RWPE1 (cell line): ENCODE data around the gene ACTR5.
A peak's percentile ranks its signal among the peaks of the same experiment; 100 is the strongest.

Source experiments
- CTCF ChIA-PET: fragments of 350-600 bp; sonication (Branson Sonifier 250); formaldehyde crosslinking; extraction: SDS; loops from one replicate; lab custom pipeline; 2021; lab: Yijun Ruan, JAX
- POLR2A ChIA-PET: fragments of 400-600 bp; formaldehyde crosslinking; extraction: SDS; loops from one replicate; lab custom pipeline; 2020; ENCODE audit warnings: antibody characterized with exemption; ENCODE audit not compliant: low non-redundant PET; lab: Yijun Ruan, JAX
- DNase-seq: peaks from one replicate; pipeline ENCODE4 v3.0.0; 2012; ENCODE audit warnings: low spot score
- H3K27ac ChIP-seq: fragments of 450-650 bp; 2 replicates; pipeline ENCODE4 v1.5.1; 2017
- CTCF ChIP-seq: fragments of 450-650 bp; conservative IDR thresholded peaks from 2 replicates; pipeline ENCODE4 v1.5.1; 2017; ENCODE audit warnings: low read depth, mild to moderate bottlenecking

ACTR5 gene

GRCh38 chr20:38759106-38759505 is 10.8 kb downstream of the ACTR5 start:
- POLR2A ChIA-PET: no interaction called here
- CTCF ChIA-PET: interaction anchor here (0.6 to 1.1 kb wide), 3 partner anchors 45 to 126 kb away, joined by 3 to 4 read pairs (median 4); no protein-coding TSS in a partner anchor
- H3K27ac ChIP-seq: no peak overlapping the region
- TF ChIP-seq CTCF: no peak
- DNase-seq: no peak

- ChIA-PET CTCF (interaction anchor here (0.6 to 1.2 kb wide), 5 partner anchors 10 to 1046 kb away, joined by 3 to 8 read pairs (median 4); no protein-coding TSS in a partner anchor), POLR2A (no interaction called here)
- TF ChIP-seq CTCF: no peak
- no peak for DNase-seq
- no peak overlapping the region for H3K27ac ChIP-seq
These were observed 12.7 kb downstream of the ACTR5 start for GRCh38 chr20:38760978-38761377.

DNA sequence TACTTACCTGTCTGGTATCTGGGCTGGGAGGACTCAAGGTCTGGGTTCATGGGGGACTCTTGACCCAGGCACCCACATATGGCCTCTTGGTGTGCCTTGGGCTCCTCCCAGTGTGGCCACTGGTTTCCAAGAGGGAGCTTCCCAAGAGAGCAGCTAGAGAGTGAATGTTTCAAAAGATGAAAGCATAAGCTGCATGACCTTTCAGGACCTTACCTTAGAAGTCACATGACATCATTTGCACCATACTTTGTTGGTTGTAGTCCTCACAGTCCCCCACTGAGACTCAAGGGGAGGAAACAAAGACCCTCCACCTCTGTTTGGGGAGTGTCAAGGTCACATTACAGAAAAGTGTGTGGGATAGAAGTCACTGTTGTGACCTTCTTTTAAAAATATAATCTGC is 13.9 kb downstream of the ACTR5 start:
- ChIA-PET CTCF (no interaction called here), POLR2A (no interaction called here)
- H3K27ac ChIP-seq: no peak overlapping the region
- TF ChIP-seq CTCF: no peak
- DNase-seq: no peak

DNA sequence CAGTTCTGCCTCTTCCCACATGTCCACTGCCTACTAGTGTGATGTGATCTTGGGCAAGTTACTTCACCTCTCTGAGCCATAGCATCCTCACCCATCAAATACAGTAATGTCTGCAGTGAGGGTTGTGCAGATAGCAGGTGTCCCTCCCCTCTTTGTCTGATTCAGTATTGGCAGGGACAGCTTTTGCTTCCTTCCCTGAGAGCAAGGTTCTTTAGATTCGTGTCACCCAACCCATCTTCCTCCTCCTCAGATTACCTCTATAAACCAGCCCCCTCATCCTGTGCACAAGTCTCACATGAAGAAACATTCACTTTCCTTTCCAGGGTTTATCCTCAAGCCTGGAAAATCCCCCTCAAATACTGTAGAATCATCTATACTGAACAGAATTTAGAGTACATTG is 15.4 kb downstream of the ACTR5 start:
- H3K27ac ChIP-seq: no peak overlapping the region
- DNase-seq: no peak
- no peak for TF ChIP-seq CTCF
- ChIA-PET CTCF (no interaction called here), POLR2A (no interaction called here)

DNA sequence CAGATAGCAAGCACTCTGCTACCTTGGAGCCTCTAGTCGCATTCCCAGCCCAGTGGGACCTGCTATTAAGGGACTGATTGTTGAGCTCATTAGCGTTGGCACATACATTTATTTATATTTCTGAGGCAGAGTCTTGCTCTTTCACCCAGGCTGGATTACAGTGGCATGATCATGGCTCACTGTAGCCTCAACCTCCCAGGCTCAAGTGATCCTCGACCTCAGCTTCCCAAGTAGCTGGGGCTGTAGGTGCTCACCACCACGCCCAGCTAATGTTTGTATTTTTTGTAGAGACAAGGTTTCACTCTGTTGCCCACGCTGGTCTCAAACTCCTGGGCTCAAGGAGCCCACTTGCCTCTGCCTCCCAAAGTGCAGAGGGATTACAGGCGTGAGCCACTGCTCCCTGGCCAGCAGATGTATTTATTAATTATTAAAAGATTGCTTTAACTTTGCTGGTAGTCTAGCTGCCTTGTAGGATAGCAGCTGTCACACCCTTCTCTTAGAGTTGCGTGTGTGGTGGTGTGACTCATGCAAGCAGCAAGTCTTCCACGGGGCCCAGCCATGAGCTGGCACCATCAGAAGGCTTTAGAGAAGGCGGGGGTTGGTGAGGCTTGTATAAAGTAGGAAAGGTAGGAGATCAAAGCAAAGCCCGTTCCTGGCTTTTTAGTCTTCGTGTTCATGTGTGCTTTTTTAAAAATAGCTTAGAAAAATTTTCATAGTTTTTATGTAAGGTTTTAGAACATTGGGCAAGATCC is 16.5 kb downstream of the ACTR5 start:
- peak overlapping the region; percentile 68 for H3K27ac ChIP-seq
- DNase-seq: peak; percentile 96
- CTCF ChIA-PET: interaction anchor here (0.5 to 1.6 kb wide), 6 partner anchors 13 to 1669 kb away, joined by 3 to 5 read pairs (median 4); no protein-coding TSS in a partner anchor
- no peak for TF ChIP-seq CTCF
- POLR2A ChIA-PET: no interaction called here

- no peak for DNase-seq
- ChIA-PET CTCF (no interaction called here), POLR2A (no interaction called here)
- TF ChIP-seq CTCF: no peak
- no peak overlapping the region for H3K27ac ChIP-seq
These were observed 17.8 kb downstream of the ACTR5 start for GRCh38 chr20:38766071-38766470.
